PC-3 (cell line): ENCODE results near the gene ZMYM4. TPM values are rescaled to one million over a fixed set of nuclear protein-coding genes. Genes with fewer than 3 reads are reported as not detected.

ENCODE experiments used
- ATAC-seq: fragments of 200-7000 bp; cut with Tn5 transposase; 2 replicates; pipeline ENCODE4 v1.9.1; 2020; ENCODE audit warnings: mild to moderate bottlenecking, moderate library complexity
- BruUV-seq: library from RNA; stranded (reverse); fragments of 400-500 nt; replicated peaks from 2 replicates; lab custom pipeline; 2021; lab: Mats Ljungman, UMichigan
- CTCF ChIA-PET: fragments of 300-600 bp; sonication (Branson Sonifier 250); formaldehyde crosslinking; loops from one replicate; lab custom pipeline; 2022; ENCODE audit warnings: antibody characterized with exemption; lab: Charles Lee
- POLR2A ChIA-PET: fragments of 300-600 bp; sonication (Branson Sonifier 250); formaldehyde crosslinking; loops from one replicate; lab custom pipeline; 2022; ENCODE audit warnings: antibody characterized with exemption; ENCODE audit not compliant: unreplicated experiment; lab: Charles Lee
- DNase-seq: peaks from one replicate; pipeline ENCODE4 v3.0.0-alpha.2; 2015
- H2AFZ ChIP-seq: fragments of 300-600 bp; sonication (generic); 2 replicates; pipeline ENCODE4 v1.6.0; 2016; ENCODE audit warnings: antibody characterized with exemption, low read length
- H3F3A ChIP-seq: fragments of 300-600 bp; sonication (generic); one replicate; pipeline ENCODE4 v1.6.0; 2017; ENCODE audit warnings: antibody characterized with exemption, low read length, control low read depth, mild to moderate bottlenecking; ENCODE audit not compliant: unreplicated experiment
- H3K27ac ChIP-seq: fragments of 300-600 bp; sonication (generic); 2 replicates; pipeline ENCODE4 v1.5.1; 2016; ENCODE audit warnings: mild to moderate bottlenecking, low read length
- H3K27me3 ChIP-seq: fragments of 300-600 bp; sonication (generic); 2 replicates; pipeline ENCODE4 v1.6.1; 2016; ENCODE audit warnings: low read length, mixed read lengths
- H3K36me3 ChIP-seq: fragments of 300-600 bp; sonication (generic); 2 replicates; pipeline ENCODE4 v1.6.1; 2016; ENCODE audit warnings: low read depth, mixed run types, low read length, mixed read lengths
- H3K4me1 ChIP-seq: fragments of 300-600 bp; sonication (generic); 2 replicates; pipeline ENCODE4 v1.5.1; 2016; ENCODE audit warnings: low read length; ENCODE audit not compliant: insufficient read depth
- H3K4me2 ChIP-seq: fragments of 300-600 bp; sonication (generic); 2 replicates; pipeline ENCODE4 v1.6.0; 2016; ENCODE audit warnings: low read length
- H3K4me3 ChIP-seq: fragments of 300-600 bp; sonication (generic); 2 replicates; pipeline ENCODE4 v1.5.1; 2016; ENCODE audit warnings: mild to moderate bottlenecking, low read length, mixed read lengths
- H3K79me2 ChIP-seq: fragments of 300-600 bp; sonication (generic); 2 replicates; pipeline ENCODE4 v1.6.1; 2017; ENCODE audit warnings: low read length, mixed read lengths
- H3K9ac ChIP-seq: fragments of 300-600 bp; sonication (generic); 2 replicates; pipeline ENCODE4 v1.6.0; 2016; ENCODE audit warnings: mild to moderate bottlenecking, low read length
- H3K9me2 ChIP-seq: fragments of 300-600 bp; sonication (generic); replicated peaks from 2 replicates; pipeline ENCODE4 v1.6.1; 2016; ENCODE audit warnings: mixed run types, low read length, mixed read lengths
- H3K9me3 ChIP-seq: fragments of 300-600 bp; sonication (generic); 2 replicates; pipeline ENCODE4 v1.6.1; 2016; ENCODE audit warnings: low read length, mixed read lengths
- H4K20me1 ChIP-seq: fragments of 300-600 bp; sonication (generic); 2 replicates; pipeline ENCODE4 v1.6.1; 2016; ENCODE audit warnings: low read length, mixed read lengths
- EZH2 ChIP-seq: fragments of 300-600 bp; sonication (generic); IDR thresholded peaks from one replicate; pipeline ENCODE4 v1.6.1; 2017; ENCODE audit warnings: antibody characterized with exemption, mild to moderate bottlenecking, low read length; ENCODE audit not compliant: unreplicated experiment
- EZH2phosphoT487 ChIP-seq: fragments of 300-600 bp; sonication (generic); IDR thresholded peaks from 2 replicates; pipeline ENCODE4 v1.6.1; 2018; ENCODE audit warnings: mild to moderate bottlenecking, antibody characterized with exemption, low read length, borderline replicate concordance
- intact Hi-C: fragments of 100-400 bp; cut with micrococcal nuclease; formaldehyde crosslinking; loops from 2 replicates; pipeline ENCODE4 v1.9.0; 2023
- total RNA-seq: library from RNA; depleted of rRNA; stranded (reverse); fragments of >200 nt; gene quantifications from 2 replicates; pipeline ENCODE4 v1.2.3, GENCODE V29; 2014
- TF ChIP-seq, protein P1 (sequence below): fragments of 300-600 bp; sonication (generic); conservative IDR thresholded peaks from 2 replicates; pipeline ENCODE4 v1.5.1; 2017; ENCODE audit warnings: antibody characterized with exemption, low read depth, mild to moderate bottlenecking, low read length

ZMYM4 gene
- total RNA-seq, 1 experiment from 2014 or later, result 28.5 TPM

DNA sequence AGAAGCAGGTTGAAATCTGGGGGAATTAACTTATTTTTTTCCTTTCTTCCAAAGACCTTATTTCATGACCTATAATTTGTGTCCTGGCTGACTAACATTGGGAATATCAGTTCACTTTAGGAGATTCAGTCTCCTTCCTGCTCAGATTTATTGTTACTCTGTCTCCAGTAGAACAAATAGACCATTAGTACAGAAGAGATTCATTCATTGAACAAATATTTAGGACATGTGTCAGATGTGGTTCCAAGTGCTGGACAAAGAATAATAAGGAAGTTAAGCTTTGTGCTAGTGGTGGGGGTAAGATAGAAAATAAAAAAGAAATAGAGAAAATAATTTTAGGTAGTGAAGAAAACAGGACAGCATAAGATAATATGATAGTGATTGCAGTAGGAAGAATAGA is 20.3 kb downstream of the ZMYM4 start:
- Histone ChIP-seq H3K4me3 (no peak overlapping the region), H3K36me3 (peaks cover 3% of the 10 kb centered on the region; the same call in 1 of the 2 replicates), H3F3A (no peaks in the 10 kb centered on the region), H3K27ac (peak overlapping the region; percentile 28), H3K27me3 (no peaks in the 10 kb centered on the region), H3K79me2 (peaks cover 56% of the 10 kb centered on the region), H3K4me2 (peak overlapping the region; percentile 32), H4K20me1 (0 out of 2 replicates have a peak, but pooled peaks cover 11% of the 10 kb centered on the region), H3K9me2 (no peaks in the 10 kb centered on the region), H3K9me3 (no peaks in the 10 kb centered on the region), H3K9ac (no peak overlapping the region), H3K4me1 (peaks cover 18% of the 10 kb centered on the region), H2AFZ (no peak overlapping the region)
- ChIA-PET CTCF (interaction anchor here (0.5 kb wide), 1 partner anchor 44 kb away, joined by 4 read pairs; no protein-coding TSS in a partner anchor), POLR2A (interaction anchor here (0.6 to 0.7 kb wide), 2 partner anchors 13 to 443 kb away, joined by 3 to 4 read pairs; no protein-coding TSS in a partner anchor)
- intact Hi-C loops, result loop anchor here (1.0 to 10.0 kb wide), 2 partner anchors 86 to 394 kb away; no protein-coding TSS in a partner anchor
- TF ChIP-seq EZH2 (no peak), EZH2phosphoT487 (no peak)
- TF ChIP-seq, protein P1, sequence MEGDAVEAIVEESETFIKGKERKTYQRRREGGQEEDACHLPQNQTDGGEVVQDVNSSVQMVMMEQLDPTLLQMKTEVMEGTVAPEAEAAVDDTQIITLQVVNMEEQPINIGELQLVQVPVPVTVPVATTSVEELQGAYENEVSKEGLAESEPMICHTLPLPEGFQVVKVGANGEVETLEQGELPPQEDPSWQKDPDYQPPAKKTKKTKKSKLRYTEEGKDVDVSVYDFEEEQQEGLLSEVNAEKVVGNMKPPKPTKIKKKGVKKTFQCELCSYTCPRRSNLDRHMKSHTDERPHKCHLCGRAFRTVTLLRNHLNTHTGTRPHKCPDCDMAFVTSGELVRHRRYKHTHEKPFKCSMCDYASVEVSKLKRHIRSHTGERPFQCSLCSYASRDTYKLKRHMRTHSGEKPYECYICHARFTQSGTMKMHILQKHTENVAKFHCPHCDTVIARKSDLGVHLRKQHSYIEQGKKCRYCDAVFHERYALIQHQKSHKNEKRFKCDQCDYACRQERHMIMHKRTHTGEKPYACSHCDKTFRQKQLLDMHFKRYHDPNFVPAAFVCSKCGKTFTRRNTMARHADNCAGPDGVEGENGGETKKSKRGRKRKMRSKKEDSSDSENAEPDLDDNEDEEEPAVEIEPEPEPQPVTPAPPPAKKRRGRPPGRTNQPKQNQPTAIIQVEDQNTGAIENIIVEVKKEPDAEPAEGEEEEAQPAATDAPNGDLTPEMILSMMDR, result no peak
- peak; percentile 88 for ATAC-seq
- BruUV-seq, result no TSS peak
- DNase-seq, result peak; percentile 60

DNA sequence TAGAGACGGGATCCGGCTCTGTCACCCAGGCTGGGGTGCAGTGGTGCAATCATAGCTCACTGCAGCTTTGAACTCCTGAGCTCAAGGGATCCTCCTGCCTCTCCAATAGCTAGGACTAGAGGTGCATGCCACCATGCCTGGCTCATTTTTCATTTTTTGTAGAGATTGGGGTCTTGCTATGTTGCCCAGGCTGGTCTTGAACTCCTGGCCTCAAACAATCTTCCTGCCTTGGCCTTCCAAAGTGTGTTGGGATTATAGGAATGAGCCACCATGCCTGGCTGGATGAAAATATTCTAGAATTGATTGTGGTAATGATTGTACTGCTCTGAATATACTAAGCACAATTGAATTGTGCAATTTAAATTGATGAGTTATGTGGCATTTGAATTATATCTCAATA is 21.9 kb downstream of the ZMYM4 start:
- TF ChIP-seq EZH2phosphoT487 (no peak), EZH2 (no peak)
- TF ChIP-seq, protein P1, result no peak
- Histone ChIP-seq H3F3A (no peaks in the 10 kb centered on the region), H3K36me3 (peaks cover 3% of the 10 kb centered on the region; the same call in 1 of the 2 replicates), H3K9ac (no peak overlapping the region), H3K9me3 (no peaks in the 10 kb centered on the region), H3K27ac (no peak overlapping the region), H3K4me1 (peaks cover 18% of the 10 kb centered on the region), H3K4me3 (no peak overlapping the region), H3K79me2 (peaks cover 43% of the 10 kb centered on the region), H4K20me1 (0 out of 2 replicates have a peak, but pooled peaks cover 11% of the 10 kb centered on the region), H3K4me2 (no peak overlapping the region), H3K9me2 (no peaks in the 10 kb centered on the region), H2AFZ (no peak overlapping the region), H3K27me3 (no peaks in the 10 kb centered on the region)
- ChIA-PET CTCF (no interaction called here), POLR2A (no interaction called here)
- no peak for ATAC-seq
- BruUV-seq, result no TSS peak
- DNase-seq, result no peak
- intact Hi-C loops, result no loop called here

DNA sequence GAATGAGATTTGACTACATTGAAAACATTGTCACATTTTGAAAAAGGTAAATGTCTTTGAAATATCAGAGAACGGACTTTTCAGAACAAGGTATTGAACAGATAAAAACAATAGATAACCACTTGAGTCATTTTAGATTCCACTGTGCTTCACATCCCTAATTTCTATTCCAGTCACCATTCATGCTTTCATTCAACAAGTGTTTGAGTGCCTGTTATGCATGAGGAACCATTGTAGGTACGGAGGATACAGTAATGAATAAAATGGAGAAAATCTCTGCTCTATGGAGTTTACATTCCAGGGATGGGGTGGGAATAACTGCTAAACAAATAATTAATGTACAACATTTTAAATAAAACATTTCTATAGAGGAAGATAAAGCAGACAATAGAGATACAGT is 26.3 kb downstream of the ZMYM4 start:
- BruUV-seq, result no TSS peak
- Histone ChIP-seq H3K9me2 (no peaks in the 10 kb centered on the region), H3K79me2 (peaks cover 22% of the 10 kb centered on the region), H3K4me3 (no peak overlapping the region), H2AFZ (no peak overlapping the region), H3K9ac (no peak overlapping the region), H3K4me2 (no peak overlapping the region), H3K9me3 (no peaks in the 10 kb centered on the region), H3F3A (no peaks in the 10 kb centered on the region), H3K27ac (no peak overlapping the region), H3K27me3 (no peaks in the 10 kb centered on the region), H3K4me1 (no peaks in the 10 kb centered on the region), H3K36me3 (peaks cover 7% of the 10 kb centered on the region; the same call in 1 of the 2 replicates), H4K20me1 (no peaks in the 10 kb centered on the region)
- CTCF ChIA-PET, result no interaction called here
- intact Hi-C loops, result no loop called here
- TF ChIP-seq EZH2, result no peak
- TF ChIP-seq, protein P1, result no peak
- DNase-seq, result no peak
- ATAC-seq, result no peak
- POLR2A ChIA-PET, result no interaction called here
